Activated naive CD8-positive, alpha-beta T cell treated with anti-CD3 and anti-CD28 coated beads, Interleukin-2, amount 50 U/mL, for 16 hours (primary cell): ENCODE data around the gene RBMY1F.
"Not testable (repeated sequence)": the region's sequence is repeated elsewhere in the genome, so short reads cannot be mapped to it uniquely, and the experiment has no call there.

Source experiments
- DNase-seq: peaks from one replicate; pipeline ENCODE4 v3.0.0-alpha.2; 2020; ENCODE audit warnings: low read depth, low spot score

RBMY1F gene

DNA sequence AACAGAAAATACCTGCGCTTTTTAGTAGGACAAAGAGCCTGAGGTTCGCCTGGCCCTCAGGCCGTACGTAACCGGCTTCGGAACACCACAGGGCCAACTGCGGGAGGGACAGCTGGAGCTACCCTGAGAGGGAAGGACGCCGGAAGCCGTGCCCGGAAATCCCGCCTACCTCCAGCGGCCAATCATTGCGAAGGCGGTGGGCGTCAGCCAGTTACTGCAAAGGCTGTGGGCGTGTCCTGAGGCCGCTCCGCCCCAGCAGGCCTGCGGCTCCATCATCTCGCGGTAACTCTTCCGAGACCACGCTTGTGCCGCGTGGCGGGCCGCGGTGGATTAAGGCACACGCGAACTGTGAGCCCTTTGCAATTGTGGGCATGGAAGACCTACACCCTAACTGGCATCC, at the start of gene RBMY1F:
Gene RBMY1F (minus strand): TSS at position 101 of the 400 bp plus-strand sequence. CDS start 1,954 bp downstream, outside the sequence.
- not testable (repeated sequence) for DNase-seq

DNA sequence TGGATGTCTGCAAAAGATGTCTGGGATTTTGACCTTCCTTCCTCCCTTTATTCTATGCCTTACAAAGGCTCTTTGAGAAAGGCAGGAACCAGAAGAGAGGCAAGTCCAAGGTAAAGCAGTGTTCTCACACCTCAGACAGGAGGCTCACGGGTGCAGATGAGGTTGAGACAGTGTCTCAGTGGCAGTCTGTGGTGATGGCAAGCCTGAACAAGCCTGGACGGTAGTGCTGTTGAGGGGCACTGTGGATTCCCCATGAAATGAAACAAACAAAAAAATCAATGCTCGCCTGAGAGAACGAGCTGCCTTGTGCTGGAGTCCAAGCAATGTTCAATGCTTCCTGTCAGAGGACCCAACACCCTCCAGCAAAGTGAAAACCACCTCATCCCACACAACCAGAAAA, 31.6 kb downstream of the RBMY1F start:
- not testable (repeated sequence) for DNase-seq

DNA sequence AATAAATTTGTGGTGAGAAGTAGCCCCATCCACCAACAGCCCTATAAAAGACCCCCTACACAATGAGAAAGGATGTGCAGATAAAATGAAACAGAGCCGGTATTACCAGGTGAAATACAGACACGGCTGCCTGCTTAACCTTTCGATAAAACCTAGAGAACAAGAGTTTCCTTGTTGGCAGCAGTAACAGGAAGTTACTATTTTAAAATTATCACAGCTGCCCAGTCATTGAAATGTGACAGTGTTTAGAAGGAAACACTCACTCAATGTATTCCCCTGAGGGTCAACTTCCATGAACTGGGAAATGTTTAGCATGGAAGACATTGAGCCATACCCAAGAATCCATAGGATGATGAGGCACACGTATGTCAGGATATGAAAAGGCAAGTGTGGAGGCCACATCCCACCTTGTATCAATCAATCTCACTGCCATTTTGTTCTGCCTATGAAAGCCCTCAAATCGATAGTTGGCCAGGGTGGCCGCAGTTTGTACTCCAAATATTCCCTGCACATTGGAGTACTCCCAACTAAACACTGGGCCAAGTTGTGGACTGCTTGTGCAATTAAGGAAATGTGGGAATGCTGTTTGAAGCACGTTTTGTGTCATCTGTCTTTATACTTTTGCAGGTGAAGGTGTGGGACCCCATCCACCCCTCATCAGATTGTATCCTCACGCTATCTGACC, 41.6 kb downstream of the RBMY1F start:
- DNase-seq, result not testable (repeated sequence)

DNA sequence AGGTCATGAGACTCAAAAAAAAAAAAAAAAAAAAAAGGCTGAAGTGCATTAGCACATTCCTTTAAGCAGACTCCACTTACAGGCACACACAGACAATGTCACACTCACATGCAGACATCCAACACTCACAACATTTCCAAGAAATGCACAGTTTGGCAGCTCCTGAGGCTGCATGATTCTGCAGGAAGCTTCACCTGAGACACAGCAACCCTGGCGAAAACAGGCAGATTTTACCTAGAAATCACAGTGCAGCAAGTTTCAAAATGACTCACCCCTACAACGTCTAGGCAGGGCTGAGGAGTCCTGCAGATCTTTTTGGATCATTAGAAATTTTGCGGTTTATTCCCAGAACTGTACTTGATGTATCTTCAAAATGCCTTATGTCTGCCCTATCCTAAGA, 48.0 kb downstream of the RBMY1F start:
- not testable (repeated sequence) for DNase-seq

DNA sequence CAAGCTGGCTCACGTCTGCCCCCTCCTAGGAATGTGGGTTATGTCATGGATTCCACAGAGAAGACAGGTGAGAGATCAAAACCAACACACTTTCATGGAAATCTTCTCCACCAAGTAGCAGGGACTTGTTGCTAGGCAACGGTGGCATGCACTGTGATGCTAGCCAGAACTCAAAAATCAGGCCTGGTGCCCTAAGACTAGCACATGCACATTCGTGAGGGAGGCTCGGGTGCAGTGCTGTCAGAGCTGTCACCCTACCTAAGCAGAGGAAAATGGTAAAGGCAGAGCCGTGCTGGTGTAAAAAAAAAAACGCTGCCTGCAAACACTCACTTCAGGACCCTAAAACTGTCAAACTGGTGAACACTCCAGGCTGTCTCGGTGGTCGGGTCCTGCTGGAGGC, 52.2 kb downstream of the RBMY1F start:
- not testable (repeated sequence) for DNase-seq
